ENCODE results near the gene IGLL5.
"Not testable (repeated sequence)": the region's sequence is repeated elsewhere in the genome, so short reads cannot be mapped to it uniquely, and the experiment has no call there.

IGLL5 gene

GRCh38 chr22:22884888-22885840, 2.5 kb upstream of the IGLL5 start:
- DNase-seq: peak; percentile 81

- no peak for DNase-seq
Measured at GRCh38 chr22:22886546-22886945, 1.1 kb upstream of the IGLL5 start.

GRCh38 chr22:22888571-22889353, 1.1 kb downstream of the IGLL5 start:
- no peak for DNase-seq

GRCh38 chr22:22890085-22890484, 2.5 kb downstream of the IGLL5 start:
- no peak for DNase-seq

- no peak for DNase-seq
Measured at GRCh38 chr22:22891139-22891621, 3.6 kb downstream of the IGLL5 start.

- no peak for DNase-seq
Measured at GRCh38 chr22:22892096-22893052, 4.8 kb downstream of the IGLL5 start.

- no peak for DNase-seq
Measured at GRCh38 chr22:22893077-22893805, 5.6 kb downstream of the IGLL5 start.

- no peak for DNase-seq
Measured at GRCh38 chr22:22893891-22894739, 6.5 kb downstream of the IGLL5 start.

- DNase-seq: no peak
Measured at GRCh38 chr22:22894740-22895731, 7.4 kb downstream of the IGLL5 start.

- no peak for DNase-seq
Measured at GRCh38 chr22:22895776-22896445, 8.3 kb downstream of the IGLL5 start.

GRCh38 chr22:22896601-22897000, 9.0 kb downstream of the IGLL5 start:
- DNase-seq: no peak

- DNase-seq: no peak
Measured at GRCh38 chr22:22897091-22897490, 9.5 kb downstream of the IGLL5 start.

- no peak for DNase-seq
Measured at GRCh38 chr22:22897947-22898346, 10.3 kb downstream of the IGLL5 start.

- not testable (repeated sequence) for DNase-seq
Measured at GRCh38 chr22:22898411-22898950, 10.9 kb downstream of the IGLL5 start.

GRCh38 chr22:22899342-22900080, 11.9 kb downstream of the IGLL5 start:
- peak; percentile 23 for DNase-seq

- not testable (repeated sequence) for DNase-seq
Measured at GRCh38 chr22:22900527-22901205, 13.1 kb downstream of the IGLL5 start.

- no peak for DNase-seq
Measured at GRCh38 chr22:22901578-22902218, 14.1 kb downstream of the IGLL5 start.

All from MV-4-11 (cell line).